WTC11 (cell line): ENCODE measurements around the gene NPHS1. TPM values are rescaled to one million over a fixed set of nuclear protein-coding genes. Genes with fewer than 3 reads are reported as not detected.
A peak's percentile ranks its signal among the peaks of the same experiment; 100 is the strongest.

Experiments
- ATAC-seq: fragments of 200-7000 bp; cut with Tn5 transposase; 2 replicates; pipeline ENCODE4 v1.10.0; 2021; ENCODE audit warnings: mild to moderate bottlenecking, moderate library complexity
- CTCF ChIA-PET: fragments of 300-600 bp; sonication (Branson Sonifier 250); formaldehyde crosslinking; loops from one replicate; lab custom pipeline; 2021; ENCODE audit warnings: antibody characterized with exemption; lab: Charles Lee
- POLR2A ChIA-PET: fragments of 350-600 bp; sonication (Branson Sonifier 250); formaldehyde crosslinking; loops from one replicate; lab custom pipeline; 2021; ENCODE audit warnings: antibody characterized with exemption; lab: Charles Lee
- DNase-seq: peaks from one replicate; pipeline ENCODE4 v3.0.0; 2021; ENCODE audit warnings: low spot score
- H3K27ac Mint-ChIP-seq: 2 replicates; pipeline ENCODE4 v1.8.0; 2021; ENCODE audit warnings: mixed read lengths
- H3K27me3 Mint-ChIP-seq: 2 replicates; pipeline ENCODE4 v1.8.0; 2021; ENCODE audit warnings: low read depth, mild to moderate bottlenecking, moderate library complexity, mixed read lengths
- H3K36me3 Mint-ChIP-seq: 2 replicates; pipeline ENCODE4 v1.8.0; 2021; ENCODE audit warnings: mixed read lengths
- H3K4me1 Mint-ChIP-seq: 2 replicates; pipeline ENCODE4 v1.8.0; 2022; ENCODE audit warnings: mixed read lengths
- H3K4me3 Mint-ChIP-seq: 2 replicates; pipeline ENCODE4 v1.8.0; 2021; ENCODE audit warnings: mild to moderate bottlenecking, moderate library complexity, mixed read lengths
- H3K9me3 Mint-ChIP-seq: 2 replicates; pipeline ENCODE4 v1.8.0; 2021; ENCODE audit warnings: mixed read lengths
- ATF6 ChIP-seq: sonication (generic); formaldehyde crosslinking; IDR thresholded peaks from 2 replicates; pipeline ENCODE4 v1.8.1; 2023; ENCODE audit warnings: mild to moderate bottlenecking, missing genetic modification reagents
- CREB1 ChIP-seq: sonication (generic); formaldehyde crosslinking; IDR thresholded peaks from 2 replicates; pipeline ENCODE4 v1.8.0; 2023; ENCODE audit warnings: mild to moderate bottlenecking, missing genetic modification reagents
- ESRRA ChIP-seq: sonication (generic); formaldehyde crosslinking; IDR thresholded peaks from 2 replicates; pipeline ENCODE4 v1.8.1; 2022; ENCODE audit warnings: mild to moderate bottlenecking, missing genetic modification reagents, borderline replicate concordance
- ETV6 ChIP-seq: sonication (generic); formaldehyde crosslinking; IDR thresholded peaks from 2 replicates; pipeline ENCODE4 v1.8.1; 2022; ENCODE audit warnings: mild to moderate bottlenecking, missing genetic modification reagents
- FOXK1 ChIP-seq: sonication (generic); formaldehyde crosslinking; IDR thresholded peaks from 2 replicates; pipeline ENCODE4 v1.8.0; 2022; ENCODE audit warnings: mild to moderate bottlenecking, moderate library complexity, missing genetic modification reagents
- FOXP1 ChIP-seq: sonication (generic); formaldehyde crosslinking; IDR thresholded peaks from 2 replicates; pipeline ENCODE4 v1.8.0; 2022; ENCODE audit warnings: missing genetic modification reagents, mild to moderate bottlenecking, moderate library complexity, borderline replicate concordance
- GABPB1 ChIP-seq: sonication (generic); formaldehyde crosslinking; IDR thresholded peaks from 2 replicates; pipeline ENCODE4 v1.8.1; 2023; ENCODE audit warnings: mild to moderate bottlenecking, missing genetic modification reagents
- GRHL2 ChIP-seq: fragments of 250-450 bp; sonication (Bioruptor Pico); IDR thresholded peaks from 2 replicates; pipeline ENCODE4 v1.8.0; 2022; ENCODE audit warnings: mild to moderate bottlenecking, moderate library complexity; ENCODE audit not compliant: insufficient replicate concordance, severe bottlenecking
- GTF2I ChIP-seq: fragments of 250-450 bp; sonication (Bioruptor Pico); conservative IDR thresholded peaks from 2 replicates; pipeline ENCODE4 v1.4.0; 2021; ENCODE audit warnings: mild to moderate bottlenecking
- IRF1 ChIP-seq: sonication (generic); formaldehyde crosslinking; IDR thresholded peaks from 2 replicates; pipeline ENCODE4 v1.8.0; 2023; ENCODE audit warnings: missing genetic modification reagents
- IRF2 ChIP-seq: sonication (generic); formaldehyde crosslinking; IDR thresholded peaks from 2 replicates; pipeline ENCODE4 v1.8.0; 2022; ENCODE audit warnings: low read depth, missing genetic modification reagents, borderline replicate concordance
- JUN ChIP-seq: sonication (generic); formaldehyde crosslinking; IDR thresholded peaks from 2 replicates; pipeline ENCODE4 v1.8.0; 2023; ENCODE audit warnings: mild to moderate bottlenecking, missing genetic modification reagents
- MAX ChIP-seq: sonication (generic); formaldehyde crosslinking; IDR thresholded peaks from 2 replicates; pipeline ENCODE4 v1.8.0; 2022; ENCODE audit warnings: mild to moderate bottlenecking, missing genetic modification reagents
- MYBL2 ChIP-seq: sonication (generic); formaldehyde crosslinking; IDR thresholded peaks from 2 replicates; pipeline ENCODE4 v1.8.1; 2023; ENCODE audit warnings: mild to moderate bottlenecking, moderate library complexity, missing genetic modification reagents
- NFE2L1 ChIP-seq: sonication (generic); formaldehyde crosslinking; IDR thresholded peaks from 2 replicates; pipeline ENCODE4 v1.8.1; 2023; ENCODE audit warnings: missing genetic modification reagents
- NR1H2 ChIP-seq: sonication (generic); formaldehyde crosslinking; IDR thresholded peaks from 2 replicates; pipeline ENCODE4 v1.9.0; 2021; ENCODE audit warnings: mild to moderate bottlenecking, moderate library complexity, missing genetic modification reagents
- NR3C1 ChIP-seq: sonication (generic); formaldehyde crosslinking; conservative IDR thresholded peaks from 2 replicates; pipeline ENCODE4 v1.8.1; 2023; ENCODE audit warnings: low read depth, mild to moderate bottlenecking, missing genetic modification reagents
- SMAD3 ChIP-seq: sonication (generic); formaldehyde crosslinking; IDR thresholded peaks from 2 replicates; pipeline ENCODE4 v1.8.0; 2022; ENCODE audit warnings: missing genetic modification reagents, mild to moderate bottlenecking, borderline replicate concordance
- TEAD1 ChIP-seq: sonication (generic); formaldehyde crosslinking; IDR thresholded peaks from 2 replicates; pipeline ENCODE4 v1.8.0; 2022; ENCODE audit warnings: mild to moderate bottlenecking, missing genetic modification reagents
- TP53 ChIP-seq: sonication (generic); formaldehyde crosslinking; IDR thresholded peaks from 2 replicates; pipeline ENCODE4 v1.8.1; 2023; ENCODE audit warnings: mild to moderate bottlenecking, missing genetic modification reagents
- USF1 ChIP-seq: sonication (generic); formaldehyde crosslinking; IDR thresholded peaks from 2 replicates; pipeline ENCODE4 v1.8.0; 2022; ENCODE audit warnings: mild to moderate bottlenecking, missing genetic modification reagents
- USF2 ChIP-seq: sonication (generic); formaldehyde crosslinking; IDR thresholded peaks from 2 replicates; pipeline ENCODE4 v1.8.1; 2023; ENCODE audit warnings: mild to moderate bottlenecking, missing genetic modification reagents, moderate library complexity
- ZBTB43 ChIP-seq: sonication (generic); formaldehyde crosslinking; IDR thresholded peaks from 2 replicates; pipeline ENCODE4 v1.8.1; 2023; ENCODE audit warnings: mild to moderate bottlenecking, missing genetic modification reagents
- ZMAT4 ChIP-seq: fragments of 250-450 bp; sonication (Bioruptor Pico); IDR thresholded peaks from 2 replicates; pipeline ENCODE4 v1.9.0; 2021; ENCODE audit warnings: mild to moderate bottlenecking
- ZNF121 ChIP-seq: sonication (generic); formaldehyde crosslinking; IDR thresholded peaks from 2 replicates; pipeline ENCODE4 v1.8.0; 2023; ENCODE audit warnings: missing genetic modification reagents
- ZNF281 ChIP-seq: sonication (generic); formaldehyde crosslinking; IDR thresholded peaks from 2 replicates; pipeline ENCODE4 v1.8.0; 2023; ENCODE audit warnings: mild to moderate bottlenecking, missing genetic modification reagents
- ZNF396 ChIP-seq: fragments of 250-450 bp; sonication (Bioruptor Pico); IDR thresholded peaks from 2 replicates; pipeline ENCODE4 v1.8.0; 2021; ENCODE audit warnings: mild to moderate bottlenecking, moderate library complexity, borderline replicate concordance
- ZSCAN18 ChIP-seq: fragments of 250-450 bp; sonication (Bioruptor Pico); IDR thresholded peaks from 2 replicates; pipeline ENCODE4 v2.1.2; 2022; ENCODE audit warnings: mild to moderate bottlenecking, moderate library complexity
- total RNA-seq: library from RNA; stranded (reverse); gene quantifications from 3 replicates; pipeline ENCODE4 v1.2.3, GENCODE V29; 2021

Gene NPHS1
- total RNA-seq, 1 experiment from 2014 or later, result 0.61 TPM

- ChIA-PET CTCF (interaction anchor here (0.5 to 3.3 kb wide), 5 partner anchors 12 to 643 kb away, joined by 3 to 26 read pairs (median 5); partner anchors contain the start of gene FXYD5), POLR2A (no interaction called here)
- H3K27me3 Mint-ChIP-seq, result peaks cover 55% of the 10 kb centered on the region
- H3K4me1 Mint-ChIP-seq, result peaks cover 12% of the 10 kb centered on the region
- H3K36me3 Mint-ChIP-seq, result no peaks in the 10 kb centered on the region
- DNase-seq (peak; percentile 69), ATAC-seq (peak; percentile 86)
- no peaks in the 10 kb centered on the region for H3K9me3 Mint-ChIP-seq
- H3K27ac Mint-ChIP-seq, result no peak overlapping the region
- H3K4me3 Mint-ChIP-seq, result peak overlapping the region; percentile 69
- TF ChIP-seq NR1H2 (CRISPR knock-in tag) (no peak), GTF2I (CRISPR knock-in tag) (no peak), NFE2L1 (peak; percentile 76; the same call in 1 of the 2 replicates), ZNF281 (CRISPR knock-in tag) (peak; percentile 77; the same call in 1 of the 2 replicates), SMAD3 (CRISPR knock-in tag) (peak; percentile 81; the same call in 1 of the 2 replicates), USF1 (CRISPR knock-in tag) (peak; percentile 62; the same call in 1 of the 2 replicates), IRF1 (CRISPR knock-in tag) (no peak), GABPB1 (CRISPR knock-in tag) (0 out of 2 replicates have a peak, but pooled peaks have one; percentile 23), TEAD1 (CRISPR knock-in tag) (peak; percentile 61; the same call in 1 of the 2 replicates), FOXP1 (CRISPR knock-in tag) (0 out of 2 replicates have a peak, but pooled peaks have one; percentile 29), GRHL2 (CRISPR knock-in tag) (no peak), ZBTB43 (0 out of 2 replicates have a peak, but pooled peaks have one; percentile 50), MAX (CRISPR knock-in tag) (peak; percentile 87), JUN (no peak), ESRRA (peak; percentile 44; the same call in 1 of the 2 replicates), NR3C1 (CRISPR knock-in tag) (no peak), ETV6 (CRISPR knock-in tag) (0 out of 2 replicates have a peak, but pooled peaks have one; percentile 56), ATF6 (no peak), ZNF396 (no peak), USF2 (CRISPR knock-in tag) (peak; percentile 65), ZMAT4 (CRISPR knock-in tag) (no peak), ZSCAN18 (CRISPR knock-in tag) (no peak), IRF2 (CRISPR knock-in tag) (no peak), MYBL2 (CRISPR knock-in tag) (peak; percentile 33; the same call in 1 of the 2 replicates), FOXK1 (CRISPR knock-in tag) (no peak; the same call in 1 of the 2 replicates), ZNF121 (CRISPR knock-in tag) (peak; percentile 81), TP53 (peak; percentile 82), CREB1 (no peak)
Observed at GRCh38 chr19:35797663-35798062, 54.6 kb downstream of the NPHS1 start.
